NT2/D1 (cell line): Measurements from ENCODE around the gene TMEM263.

Experiments used
- SUZ12 ChIP-seq: IDR thresholded peaks from 2 replicates; pipeline ENCODE4 v1.6.1; 2011; ENCODE audit not compliant: insufficient read length, insufficient read depth; ENCODE audit errors: extremely low read depth
- YY1 ChIP-seq: IDR thresholded peaks from 2 replicates; pipeline ENCODE4 v1.6.1; 2011; ENCODE audit not compliant: insufficient read length, insufficient read depth
- ZNF274 ChIP-seq: IDR thresholded peaks from 2 replicates; pipeline ENCODE4 v1.6.1; 2011; ENCODE audit warnings: mild to moderate bottlenecking, low read depth, low read length

DNA sequence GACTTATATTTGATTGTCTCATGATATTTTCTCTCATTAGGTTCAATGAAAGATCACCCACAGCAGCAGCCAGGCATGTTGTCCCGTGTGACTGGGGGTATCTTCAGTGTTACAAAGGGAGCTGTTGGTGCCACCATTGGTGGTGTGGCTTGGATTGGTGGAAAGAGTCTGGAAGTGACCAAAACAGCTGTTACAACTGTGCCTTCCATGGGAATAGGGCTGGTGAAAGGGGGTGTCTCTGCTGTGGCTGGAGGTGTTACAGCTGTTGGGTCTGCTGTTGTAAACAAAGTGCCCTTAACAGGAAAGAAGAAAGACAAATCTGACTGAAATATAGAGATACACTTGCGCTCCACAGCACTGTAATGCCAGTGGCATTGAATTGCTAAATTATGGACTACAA is 15.4 kb downstream of the TMEM263 start:
- TF ChIP-seq SUZ12 (no peak), ZNF274 (no peak), YY1 (no peak)
